NCI-H1048 (cell line): Measurements from ENCODE around the gene MAFF.
"Not testable (repeated sequence)": the region's sequence is repeated elsewhere in the genome, so short reads cannot be mapped to it uniquely, and the experiment has no call there.

Source experiments
- DNase-seq: peaks from one replicate; lab custom pipeline; 2025; lab: John Stamatoyannopoulos, UW

MAFF gene

DNA sequence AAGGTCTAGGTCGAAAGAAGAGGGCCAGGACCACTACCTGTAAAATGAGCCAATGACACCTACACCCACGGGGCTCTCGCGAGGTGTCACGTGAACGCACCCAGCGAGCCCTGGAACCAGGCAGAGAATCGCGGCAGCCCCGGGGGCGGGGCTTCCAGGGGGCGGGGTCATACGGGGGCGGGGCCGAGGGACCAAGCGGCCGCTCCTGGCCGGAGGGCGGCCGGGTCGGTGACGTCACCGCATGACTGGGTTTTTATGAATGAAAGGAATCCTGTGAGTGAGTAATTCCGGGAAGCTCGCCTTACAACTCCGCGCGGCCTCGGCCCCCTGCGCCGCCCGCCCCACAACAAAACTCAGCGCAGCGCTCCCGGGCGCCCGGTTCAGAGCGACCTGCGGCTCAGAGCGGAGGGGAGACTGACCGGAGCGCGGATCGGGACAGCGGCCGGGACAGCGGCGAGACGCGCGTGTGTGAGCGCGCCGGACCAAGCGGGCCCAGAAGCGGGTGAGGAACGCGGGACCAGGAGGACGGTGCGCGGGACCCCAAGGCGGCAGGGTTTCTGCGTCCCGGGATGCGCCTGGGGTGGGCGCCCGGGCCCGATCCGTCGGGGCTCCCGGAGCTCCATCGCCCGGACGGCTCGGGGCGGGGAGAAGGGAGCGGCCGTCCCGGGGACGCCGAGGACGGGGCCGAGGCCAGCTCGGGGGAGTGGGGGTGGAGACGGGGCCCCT lies at the start of gene MAFF:
TSS of gene MAFF (plus strand) at position 284 of the 726 bp plus-strand sequence. CDS start 11,860 bp downstream, outside the sequence.
- peak; percentile 86 for DNase-seq

DNA sequence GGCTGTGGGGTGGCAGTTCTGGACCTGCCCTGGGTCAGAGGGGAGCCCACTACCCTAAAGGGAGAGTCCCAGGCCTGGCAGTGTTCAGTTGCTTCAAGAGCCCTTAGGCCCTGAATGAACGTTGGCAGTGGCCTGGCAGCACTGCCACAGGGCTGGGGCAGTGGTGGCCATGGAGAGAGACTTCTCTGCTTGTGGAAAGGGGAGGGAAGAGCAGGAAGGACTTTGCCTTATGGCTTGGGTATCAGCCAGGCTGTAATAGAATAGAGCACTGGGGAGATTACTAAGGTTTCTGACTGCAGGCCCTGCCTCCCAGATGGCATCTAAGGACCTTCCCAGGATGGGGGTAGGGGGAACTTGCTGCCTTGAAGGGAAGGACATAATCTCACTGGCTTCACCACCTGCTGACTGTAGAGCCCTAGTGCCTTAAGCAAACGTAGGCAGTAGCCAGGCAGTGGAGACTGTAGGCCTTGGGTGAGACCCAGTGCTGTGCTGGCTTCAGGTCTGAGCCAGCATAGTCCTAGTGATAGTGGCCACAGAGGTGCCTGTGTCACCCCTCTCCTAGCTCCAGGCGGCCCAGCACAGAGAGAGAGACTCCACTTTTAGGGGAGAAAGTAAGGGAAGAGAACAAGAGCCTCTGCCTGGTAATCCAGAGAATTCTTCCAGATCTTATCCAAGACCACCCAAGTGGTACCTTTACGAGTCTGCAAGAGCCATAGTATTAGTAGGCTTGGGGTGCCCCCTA lies 47.8 kb upstream of the MAFF start:
- no peak for DNase-seq

DNA sequence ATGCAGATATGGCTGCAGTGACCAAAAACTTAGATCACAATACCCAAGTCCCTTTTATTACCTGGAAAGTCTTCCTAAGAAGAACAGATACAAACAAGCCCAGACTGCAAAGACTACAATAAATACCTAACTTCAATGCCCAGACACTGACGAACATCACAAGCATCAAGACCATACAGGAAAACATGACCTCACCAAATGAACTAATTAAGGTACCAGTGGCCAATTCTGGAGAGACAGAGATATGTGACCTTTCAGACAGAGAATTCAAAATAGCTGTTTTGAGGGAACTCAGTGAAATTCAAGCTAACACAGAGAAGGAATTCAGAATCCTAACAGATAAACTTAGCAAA lies 47.3 kb upstream of the MAFF start:
- DNase-seq: not testable (repeated sequence)

DNA sequence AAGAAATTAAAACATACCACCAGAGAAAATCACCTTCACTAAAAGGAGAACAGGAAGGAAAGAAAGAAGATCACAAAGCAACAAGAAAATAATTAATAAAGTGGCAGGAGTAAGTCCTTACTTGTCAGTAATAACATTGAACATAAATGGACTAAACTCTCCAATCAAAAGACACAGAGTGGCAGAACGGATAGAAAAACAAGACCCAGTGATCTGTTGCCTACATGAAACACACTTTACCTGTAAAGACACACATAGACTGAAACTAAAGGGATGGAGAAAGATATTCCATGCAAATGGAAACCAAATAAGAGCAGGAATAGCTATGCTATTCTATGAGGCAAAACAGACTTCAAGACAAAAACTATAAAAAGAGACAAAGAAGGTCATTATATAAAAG lies 46.1 kb upstream of the MAFF start:
- DNase-seq: no peak

DNA sequence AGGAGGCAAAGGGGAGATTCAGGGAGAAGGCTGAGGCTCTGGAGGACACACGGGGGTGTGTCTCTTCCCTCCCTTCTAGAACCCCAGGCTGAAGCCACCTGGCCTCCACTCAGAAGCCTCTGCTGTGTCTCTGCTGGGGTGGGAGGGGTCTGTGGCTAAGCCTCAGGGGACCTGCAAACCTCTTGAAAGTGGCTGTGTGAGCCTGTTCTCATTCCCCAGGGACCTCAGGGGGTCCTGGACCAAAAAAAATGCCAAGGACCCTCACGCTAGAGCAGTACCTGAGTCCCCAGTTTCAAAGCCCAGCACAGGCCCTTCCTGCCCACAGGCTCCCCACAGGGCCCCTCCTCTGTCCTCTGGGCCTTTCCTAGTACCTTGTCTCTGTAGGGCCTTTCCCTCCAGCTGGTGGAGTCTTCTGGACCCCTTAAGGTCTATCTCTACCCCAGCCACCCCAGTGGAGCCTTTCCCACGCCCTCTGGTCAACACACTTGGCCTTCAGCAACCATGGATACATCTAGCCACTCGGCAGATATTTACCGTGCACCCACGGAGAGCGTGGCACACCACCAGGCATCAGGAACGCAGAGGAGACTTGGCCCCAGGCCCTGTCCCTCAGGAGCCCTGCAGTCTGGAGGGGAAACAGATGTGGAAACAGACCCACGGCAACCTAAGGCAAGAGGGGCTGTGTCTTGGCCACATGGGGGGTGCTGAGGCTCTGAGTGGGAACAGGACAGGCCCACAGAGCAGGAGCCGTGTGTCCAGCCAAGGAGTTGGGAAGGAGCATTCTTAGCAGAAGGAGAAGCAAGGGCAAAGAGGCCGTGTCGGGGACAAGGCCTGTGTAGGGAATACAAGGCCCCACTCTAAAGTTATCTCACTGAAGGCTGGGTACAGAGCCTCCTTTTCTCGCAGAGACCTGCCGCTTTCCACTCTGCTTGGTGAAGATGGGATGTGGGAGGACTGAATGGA lies 38.6 kb upstream of the MAFF start:
- no peak for DNase-seq

DNA sequence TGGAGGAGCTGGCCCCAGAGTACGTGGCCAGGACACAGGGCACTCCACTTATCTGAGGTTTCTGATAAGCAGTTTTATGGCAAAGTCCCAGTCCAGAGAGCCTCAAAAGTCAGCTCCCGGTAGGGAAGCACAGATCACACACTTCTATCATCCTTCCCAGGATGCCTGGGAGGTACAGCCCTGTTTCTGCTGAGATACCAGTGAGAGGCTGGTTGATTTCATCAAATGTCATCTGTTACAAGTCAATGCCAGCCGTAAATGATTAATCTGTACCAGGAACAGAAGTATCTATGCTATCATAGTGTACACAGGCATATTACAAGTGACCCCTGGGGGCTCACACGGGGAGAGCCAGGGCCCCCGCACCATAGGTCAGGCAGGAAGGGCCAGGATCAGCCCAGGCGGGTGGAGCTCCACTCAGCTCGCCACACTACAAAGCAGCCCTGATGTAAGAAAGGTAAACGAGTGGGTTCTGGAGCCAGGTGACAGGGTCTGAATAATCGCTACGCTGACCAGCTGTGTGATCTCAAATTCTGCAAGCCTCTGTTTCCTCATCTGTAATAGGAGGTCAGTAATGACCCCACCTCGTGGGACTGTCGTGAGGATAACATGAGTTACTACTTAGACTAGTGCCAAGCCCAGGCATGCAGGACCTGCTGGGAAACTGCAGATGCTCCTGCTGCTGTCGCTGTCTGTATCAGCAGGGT lies 37.8 kb upstream of the MAFF start:
- no peak for DNase-seq

DNA sequence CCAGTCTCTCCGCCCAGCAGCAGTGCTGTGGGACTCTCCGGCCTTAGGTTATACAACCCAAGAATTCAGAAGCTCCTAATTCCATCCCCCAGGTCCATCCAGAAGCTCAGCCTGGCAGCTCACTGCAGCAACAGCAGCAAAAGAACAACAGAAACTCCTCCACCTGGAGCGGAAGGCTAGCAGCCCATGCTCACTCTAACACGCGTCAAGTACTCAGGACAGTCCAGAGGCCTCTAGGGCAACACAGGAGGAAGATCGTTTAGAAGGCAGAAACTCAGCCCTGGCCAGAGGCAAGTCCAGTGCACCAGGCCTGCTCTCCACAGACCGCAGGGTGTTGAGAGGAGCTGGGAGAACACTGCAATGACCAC lies 37.3 kb upstream of the MAFF start:
- no peak for DNase-seq

DNA sequence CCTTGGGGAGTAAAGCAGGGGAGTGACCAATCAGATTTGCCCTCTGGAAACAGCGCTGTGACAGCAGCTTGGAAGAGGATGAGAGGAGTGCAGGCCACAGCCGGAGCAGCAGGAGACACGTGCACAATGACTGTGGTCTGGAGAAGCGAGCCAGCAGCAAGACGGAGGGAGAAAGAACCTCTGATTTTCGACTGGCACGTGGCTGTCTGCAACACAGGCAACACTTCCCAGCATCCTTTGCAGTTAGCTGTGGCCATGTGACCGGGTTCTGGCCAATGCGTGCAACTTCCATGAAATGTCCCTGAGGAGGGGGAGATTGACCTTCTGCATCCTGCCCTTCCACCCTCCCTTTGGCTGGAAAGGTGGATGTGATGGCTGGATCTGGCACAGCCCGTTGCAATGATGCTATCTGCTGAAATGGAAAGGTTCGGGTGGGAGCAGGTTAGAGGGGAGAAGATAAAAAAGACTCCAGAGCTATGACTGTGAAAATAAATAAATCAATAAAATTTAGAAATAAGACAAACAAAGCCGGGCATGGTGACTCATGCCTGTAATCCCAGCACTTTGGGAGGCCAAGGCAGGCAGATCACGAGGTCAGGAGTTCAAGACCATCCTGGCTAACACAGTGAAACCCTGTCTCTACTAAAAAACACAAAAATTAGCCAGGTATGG lies 35.7 kb upstream of the MAFF start:
- DNase-seq: no peak

DNA sequence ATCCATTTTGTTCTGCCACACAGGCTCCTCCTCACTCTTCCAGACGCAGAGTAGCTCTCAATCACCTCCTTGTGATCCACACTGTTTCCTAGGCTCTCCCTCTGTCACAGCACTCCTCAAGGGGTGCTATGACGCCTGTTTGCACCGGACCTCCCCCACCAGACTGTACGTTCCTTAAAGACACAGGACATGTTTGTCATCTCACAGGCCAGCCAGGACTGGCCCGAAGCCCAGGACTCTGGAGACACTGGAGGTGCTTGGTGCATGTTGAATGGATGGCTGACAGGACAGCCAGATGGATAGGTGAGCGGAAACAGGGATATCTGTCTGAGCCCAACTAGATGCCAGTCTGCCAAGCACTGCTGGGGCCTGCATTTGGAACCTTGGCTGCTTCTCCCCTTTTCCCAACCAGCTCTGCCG lies 33.8 kb upstream of the MAFF start:
- no peak for DNase-seq

DNA sequence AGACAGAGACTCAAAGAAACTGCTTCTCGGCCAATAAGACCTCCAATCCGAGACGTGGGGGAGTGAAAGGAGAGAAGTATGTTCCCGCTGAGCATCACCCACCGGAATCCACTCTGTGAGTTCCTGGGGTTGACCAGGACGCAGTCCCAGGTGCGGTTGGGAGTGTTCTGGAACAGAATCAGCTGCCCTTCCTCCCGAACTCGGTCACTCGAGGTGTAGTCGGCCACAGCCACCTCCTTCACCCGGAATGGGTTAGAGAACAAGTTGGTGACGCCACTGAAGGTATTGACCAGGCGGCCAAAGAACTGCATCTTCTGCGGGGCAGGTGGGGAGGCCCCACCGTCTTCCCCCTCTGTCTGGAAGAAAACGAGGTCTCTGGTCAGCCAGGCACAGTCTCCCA lies 32.7 kb upstream of the MAFF start:
- DNase-seq: no peak

DNA sequence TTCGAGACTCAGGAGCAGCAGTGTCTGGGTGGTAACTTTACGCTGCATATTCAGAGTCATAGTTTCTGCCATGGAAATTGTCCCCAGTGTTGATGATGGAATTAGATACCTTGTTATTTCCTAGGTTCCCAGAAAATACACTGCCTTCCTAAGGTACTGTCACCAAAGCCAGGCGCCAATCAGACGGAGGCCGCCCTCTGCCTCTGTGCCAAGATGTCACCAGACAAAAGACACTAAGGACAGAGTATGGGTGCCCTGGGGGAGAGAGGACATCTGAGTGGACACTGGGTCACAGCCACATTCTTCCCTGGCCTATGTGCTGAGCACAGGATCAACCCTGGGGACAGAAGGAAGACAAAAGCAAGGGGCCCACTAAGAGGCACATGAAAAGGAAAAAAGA lies 31.3 kb upstream of the MAFF start:
- DNase-seq: no peak

DNA sequence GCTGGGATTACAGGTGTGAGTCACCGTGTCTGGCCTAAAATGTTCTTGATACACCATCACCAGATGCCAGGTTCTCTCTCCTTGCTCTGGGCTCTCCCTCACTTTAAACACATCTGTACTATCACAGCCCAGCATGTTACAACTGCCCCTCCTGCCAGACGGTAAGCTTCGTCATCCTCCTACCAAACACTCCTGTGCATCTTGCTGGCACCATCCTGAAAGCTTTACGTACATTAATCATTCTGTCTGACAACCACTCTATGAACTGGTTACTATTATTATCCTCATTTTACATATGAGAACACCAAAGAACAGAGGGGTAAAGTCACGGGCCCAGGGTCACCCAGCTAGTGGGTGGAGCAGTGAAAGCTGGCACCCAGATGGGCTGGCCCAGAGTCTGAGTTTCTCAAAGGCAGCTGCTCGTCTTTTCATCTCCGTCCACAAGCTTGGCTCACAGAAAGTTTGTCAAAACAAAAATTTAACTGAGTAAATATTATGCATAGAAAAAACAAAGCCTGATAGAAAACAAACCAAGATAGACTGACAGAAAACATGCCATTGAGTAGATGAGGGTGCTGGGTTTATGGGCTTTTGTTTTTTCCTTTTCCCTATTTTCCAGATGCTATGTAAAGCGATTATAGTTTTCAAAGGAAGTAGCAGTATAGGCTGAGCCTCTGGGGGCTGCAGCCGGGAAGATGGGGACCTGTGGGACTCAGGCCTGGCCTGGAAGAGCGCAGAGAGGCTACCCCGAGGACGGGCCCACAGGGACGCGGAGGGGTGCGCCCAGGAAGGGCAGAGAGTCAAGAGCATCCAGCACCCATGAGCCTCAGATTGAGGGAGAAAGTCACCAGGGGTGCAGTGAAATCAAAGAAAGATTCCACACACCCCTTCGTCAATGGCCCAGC lies 29.6 kb upstream of the MAFF start:
- no peak for DNase-seq

DNA sequence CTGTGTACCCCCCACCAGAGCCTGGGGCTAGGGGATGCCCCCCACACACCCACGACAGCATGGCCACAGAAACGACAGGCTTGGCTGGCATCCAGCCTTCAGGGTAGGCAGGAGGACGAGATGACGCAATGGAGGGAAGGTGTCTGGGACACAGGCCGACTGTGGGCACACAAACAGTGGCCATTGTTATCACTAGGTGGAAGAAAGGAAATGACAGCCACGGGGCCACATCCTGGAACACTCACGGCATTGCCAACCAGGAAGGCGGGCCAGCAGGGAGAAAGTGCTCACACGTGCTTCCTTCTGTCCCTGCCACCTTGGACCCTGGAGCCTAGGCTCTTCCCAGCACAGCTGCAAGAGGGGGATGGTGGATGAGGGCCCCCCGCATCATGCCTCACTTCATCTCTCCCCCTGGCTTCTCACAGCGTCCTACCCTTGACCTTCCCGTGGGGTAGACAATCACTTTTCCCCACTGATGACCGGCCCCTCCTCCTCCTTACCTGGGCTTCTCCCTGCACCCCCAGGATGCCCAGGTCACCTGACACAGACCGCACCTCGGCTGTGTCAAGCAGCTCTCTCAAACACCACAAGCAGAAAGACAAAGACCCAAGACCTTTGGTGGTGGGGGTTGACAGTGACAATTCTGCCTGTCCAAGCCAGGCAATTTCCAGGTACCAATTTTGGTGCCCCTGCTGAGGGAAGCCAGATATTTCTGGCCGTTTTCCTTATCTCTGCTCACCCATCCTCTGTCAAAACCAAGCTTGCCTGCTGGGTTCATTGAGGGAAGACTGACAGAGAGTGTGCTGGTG lies 28.8 kb upstream of the MAFF start:
- DNase-seq: no peak

DNA sequence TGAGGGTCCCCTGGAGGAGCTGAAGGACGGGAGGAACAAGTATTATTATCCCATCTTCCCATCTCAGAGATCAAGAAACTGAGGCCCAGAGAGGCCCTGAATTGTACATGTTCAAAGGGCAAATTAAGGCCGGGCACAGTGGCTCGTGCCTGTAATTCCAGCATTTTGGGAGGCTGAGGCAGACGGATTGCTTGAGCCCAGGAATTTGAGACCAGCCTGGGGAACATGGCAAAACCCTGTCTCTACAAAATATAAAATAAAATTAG lies 28.2 kb upstream of the MAFF start:
- DNase-seq: no peak

DNA sequence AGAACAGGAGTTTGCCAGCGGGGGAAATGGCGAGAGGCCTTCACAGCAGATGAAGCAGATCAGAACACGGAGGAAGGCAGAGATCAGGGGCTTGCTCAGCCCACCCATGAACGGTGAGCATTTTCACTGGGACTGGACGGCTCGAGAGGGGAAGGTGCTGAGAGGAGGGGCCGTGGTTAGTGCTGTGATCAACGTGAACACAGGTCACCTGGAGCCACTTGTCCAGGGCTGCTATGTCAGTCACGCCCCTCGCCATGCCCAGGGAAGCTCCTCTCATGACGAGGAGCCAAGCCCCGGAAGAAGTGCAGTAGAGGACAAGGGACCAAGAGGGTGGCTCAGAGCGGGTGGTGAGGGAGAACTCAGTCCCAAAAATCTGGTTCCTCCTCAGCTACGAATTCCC lies 27.2 kb upstream of the MAFF start:
- DNase-seq: no peak

DNA sequence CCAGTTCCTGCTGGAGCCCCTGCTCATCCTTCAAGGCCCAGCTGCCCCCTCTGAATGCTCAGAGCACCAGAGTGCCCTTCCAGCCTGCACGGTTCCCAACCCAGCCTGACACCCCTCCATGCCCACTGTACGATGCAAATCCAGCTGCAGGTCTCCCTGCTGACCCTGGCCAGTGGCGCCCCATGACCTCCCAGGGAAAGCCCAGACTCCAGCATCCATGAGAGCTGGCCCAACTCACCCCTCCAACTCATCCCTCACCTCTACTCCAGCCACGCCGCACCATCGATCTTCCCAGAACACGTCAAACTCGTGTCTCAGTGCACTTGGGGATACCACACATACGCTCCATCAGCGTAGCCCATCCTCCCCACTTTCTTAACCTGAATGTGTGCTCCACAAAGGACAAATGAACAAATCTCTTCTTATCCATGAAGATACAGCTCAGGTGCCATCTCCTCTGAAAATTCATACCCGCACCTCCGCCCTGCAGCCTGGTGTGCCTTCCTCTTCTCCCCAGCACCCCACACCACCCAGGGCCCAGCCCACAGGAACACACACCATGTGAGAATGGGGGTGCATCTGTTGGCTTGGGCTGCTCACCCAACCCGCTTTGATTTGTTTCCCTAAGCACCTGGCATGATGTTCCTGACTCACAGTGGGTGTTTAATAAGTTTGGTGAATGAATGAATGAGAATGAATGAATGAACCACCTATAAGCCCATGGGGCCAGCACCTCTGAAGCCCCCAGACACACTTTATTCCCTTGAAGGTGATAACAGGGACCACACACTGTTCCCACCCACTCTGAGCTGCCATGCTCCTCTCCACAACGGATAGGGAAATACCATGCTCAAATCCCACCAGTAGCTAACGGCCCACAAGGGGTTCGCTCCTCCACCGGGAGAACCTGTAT lies 26.3 kb upstream of the MAFF start:
- DNase-seq: no peak

DNA sequence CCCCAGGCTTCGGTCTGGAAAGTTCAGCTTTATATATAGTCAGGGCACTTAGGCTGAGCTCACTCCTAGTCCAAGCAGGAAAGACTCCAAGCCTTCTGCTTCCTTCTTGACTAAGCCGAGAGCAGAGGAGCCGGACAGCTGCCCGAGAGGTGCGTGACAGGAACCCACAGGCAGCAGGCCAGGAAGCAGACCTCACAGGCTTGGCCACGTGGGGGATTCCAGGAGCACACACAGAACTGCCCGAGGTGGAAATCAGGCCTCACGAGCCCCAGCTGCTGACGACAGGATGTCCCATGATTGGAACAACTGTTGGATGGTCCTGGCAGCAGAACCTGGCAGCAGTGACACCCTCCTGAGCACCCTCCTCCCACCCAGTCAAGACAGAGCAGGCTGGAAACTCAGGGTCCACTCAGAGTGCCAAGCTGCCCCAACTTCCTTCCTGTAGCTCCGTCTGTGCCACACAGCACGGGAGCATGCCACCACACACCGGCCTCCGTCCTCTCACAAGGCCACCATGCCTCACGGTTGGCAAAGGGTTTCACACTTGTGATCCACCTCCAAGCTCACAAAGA lies 25.5 kb upstream of the MAFF start:
- DNase-seq: no peak

DNA sequence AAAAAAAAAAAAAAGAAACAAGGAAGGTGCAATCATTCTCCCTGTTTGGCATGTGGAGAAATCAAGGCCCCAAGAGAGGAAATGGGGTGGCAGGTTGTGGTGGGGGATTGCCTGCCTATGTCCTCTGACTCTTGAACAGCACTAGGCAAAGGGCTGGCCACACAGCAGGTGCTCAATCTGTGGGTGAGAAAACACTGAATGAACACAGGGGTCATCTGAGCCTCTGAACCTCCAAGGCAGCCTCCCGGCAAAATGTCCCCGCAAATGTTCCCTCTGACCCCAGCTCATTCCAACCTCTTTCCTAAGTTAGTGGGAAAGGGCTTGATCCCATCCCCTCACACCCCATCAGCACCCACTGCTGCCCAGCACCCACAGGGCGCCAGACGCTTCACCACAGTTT lies 24.8 kb upstream of the MAFF start:
- DNase-seq: no peak
